HK-2 (cell line): ENCODE results near the gene CTAGE9.
"Not testable (repeated sequence)": the region's sequence is repeated elsewhere in the genome, so short reads cannot be mapped to it uniquely, and the experiment has no call there.

Experiments
- DNase-seq: peaks from one replicate; pipeline ENCODE4 v3.0.0-alpha.2; 2018; ENCODE audit not compliant: unreplicated experiment

Gene CTAGE9, protein sequence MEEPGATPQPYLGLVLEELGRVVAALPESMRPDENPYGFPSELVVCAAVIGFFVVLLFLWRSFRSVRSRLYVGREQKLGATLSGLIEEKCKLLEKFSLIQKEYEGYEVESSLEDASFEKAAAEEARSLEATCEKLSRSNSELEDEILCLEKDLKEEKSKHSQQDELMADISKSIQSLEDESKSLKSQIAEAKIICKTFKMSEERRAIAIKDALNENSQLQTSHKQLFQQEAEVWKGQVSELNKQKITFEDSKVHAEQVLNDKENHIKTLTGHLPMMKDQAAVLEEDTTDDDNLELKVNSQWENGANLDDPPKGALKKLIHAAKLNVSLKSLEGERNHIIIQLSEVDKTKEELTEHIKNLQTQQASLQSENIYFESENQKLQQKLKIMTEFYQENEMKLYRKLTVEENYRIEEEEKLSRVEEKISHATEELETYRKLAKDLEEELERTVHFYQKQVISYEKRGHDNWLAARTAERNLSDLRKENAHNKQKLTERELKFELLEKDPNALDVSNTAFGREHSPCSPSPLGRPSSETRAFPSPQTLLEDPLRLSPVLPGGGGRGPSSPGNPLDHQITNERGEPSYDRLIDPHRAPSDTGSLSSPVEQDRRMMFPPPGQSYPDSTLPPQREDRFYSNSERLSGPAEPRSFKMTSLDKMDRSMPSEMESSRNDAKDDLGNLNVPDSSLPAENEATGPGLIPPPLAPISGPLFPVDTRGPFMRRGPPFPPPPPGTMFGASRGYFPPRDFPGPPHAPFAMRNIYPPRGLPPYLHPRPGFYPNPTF

GRCh38 chr6:131710917-131711316, at the start of gene CTAGE9:
CTAGE9 (minus strand) TSS chr6:131711017; CDS start chr6:131711017, 0 bp downstream.
- DNase-seq = not testable (repeated sequence)

DNA sequence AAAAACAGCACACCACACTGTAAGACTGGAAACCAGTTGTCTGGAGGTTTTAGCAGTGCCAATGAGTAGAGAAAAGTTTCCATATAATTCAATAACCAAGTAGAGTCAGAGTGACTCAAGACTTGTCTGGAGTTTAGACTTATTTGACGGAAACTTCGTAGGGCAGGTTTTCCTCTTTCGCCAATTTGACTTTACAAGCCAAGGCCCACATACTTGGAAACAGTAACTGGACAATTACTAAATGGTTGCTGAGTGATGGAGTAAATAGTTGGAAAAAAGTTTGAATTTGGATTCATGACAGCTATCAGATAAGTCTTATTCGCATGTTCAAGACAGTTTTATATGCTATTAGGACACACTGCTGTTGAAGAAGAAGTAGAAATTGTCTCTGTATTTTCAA, 48.1 kb upstream of the CTAGE9 start:
- no peak for DNase-seq

DNA sequence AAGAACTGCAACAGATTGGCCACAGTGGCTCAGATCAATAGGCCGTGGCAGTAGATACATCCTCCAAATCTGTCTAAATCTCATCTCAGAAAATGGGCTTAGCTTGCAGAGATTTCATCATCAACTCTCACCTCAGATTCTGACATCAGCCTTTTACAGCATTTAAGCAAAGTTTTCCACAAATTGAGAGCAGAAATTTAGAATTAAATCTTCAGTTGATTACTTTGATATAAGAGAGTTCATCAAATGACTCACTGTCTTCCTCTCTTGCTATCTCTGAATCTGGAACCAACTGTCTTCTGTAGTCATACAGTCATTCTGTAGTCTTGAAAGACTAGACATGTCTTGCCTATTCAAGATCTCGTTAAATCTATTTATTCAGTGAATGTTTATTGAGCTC, 45.2 kb upstream of the CTAGE9 start:
- DNase-seq = no peak

GRCh38 chr6:131755597-131755996, 44.8 kb upstream of the CTAGE9 start:
- DNase-seq = no peak

GRCh38 chr6:131754715-131755567, 44.1 kb upstream of the CTAGE9 start:
- no peak for DNase-seq

- DNase-seq = no peak
Measured at GRCh38 chr6:131754088-131754487, 43.3 kb upstream of the CTAGE9 start.

GRCh38 chr6:131751012-131751715, 40.3 kb upstream of the CTAGE9 start:
- not testable (repeated sequence) for DNase-seq

- no peak for DNase-seq
Measured at GRCh38 chr6:131749023-131749422, 38.2 kb upstream of the CTAGE9 start.

GRCh38 chr6:131747821-131748353, 37.1 kb upstream of the CTAGE9 start:
- no peak for DNase-seq

GRCh38 chr6:131745476-131745875, 34.7 kb upstream of the CTAGE9 start:
- DNase-seq = no peak

GRCh38 chr6:131744432-131745287, 33.8 kb upstream of the CTAGE9 start:
- DNase-seq = no peak

GRCh38 chr6:131741688-131742393, 31.0 kb upstream of the CTAGE9 start:
- no peak for DNase-seq

GRCh38 chr6:131740161-131740560, 29.3 kb upstream of the CTAGE9 start:
- no peak for DNase-seq

DNA sequence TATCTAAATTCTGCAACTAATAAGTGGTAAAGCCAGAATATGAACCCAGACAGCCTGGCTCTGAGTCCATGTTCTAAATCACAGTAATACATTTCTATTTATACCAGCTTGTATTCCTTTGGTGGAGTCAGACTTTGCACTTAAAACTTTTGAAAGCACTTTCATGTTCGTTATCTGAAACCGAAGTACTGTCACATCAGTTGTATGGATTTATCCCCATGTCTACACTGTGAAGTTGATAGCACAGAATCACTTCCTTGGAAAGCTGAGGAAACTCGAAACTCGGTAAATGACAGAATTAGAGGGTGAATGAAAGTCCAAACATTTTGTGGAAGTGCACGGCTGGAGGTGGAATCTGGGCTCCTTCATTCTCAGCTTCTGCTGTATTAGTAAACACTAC, 28.3 kb upstream of the CTAGE9 start:
- DNase-seq = no peak

- no peak for DNase-seq
Measured at GRCh38 chr6:131736811-131737210, 26.0 kb upstream of the CTAGE9 start.

- DNase-seq = no peak
Measured at GRCh38 chr6:131736003-131736596, 25.3 kb upstream of the CTAGE9 start.

GRCh38 chr6:131733376-131734016, 22.7 kb upstream of the CTAGE9 start:
- no peak for DNase-seq

DNA sequence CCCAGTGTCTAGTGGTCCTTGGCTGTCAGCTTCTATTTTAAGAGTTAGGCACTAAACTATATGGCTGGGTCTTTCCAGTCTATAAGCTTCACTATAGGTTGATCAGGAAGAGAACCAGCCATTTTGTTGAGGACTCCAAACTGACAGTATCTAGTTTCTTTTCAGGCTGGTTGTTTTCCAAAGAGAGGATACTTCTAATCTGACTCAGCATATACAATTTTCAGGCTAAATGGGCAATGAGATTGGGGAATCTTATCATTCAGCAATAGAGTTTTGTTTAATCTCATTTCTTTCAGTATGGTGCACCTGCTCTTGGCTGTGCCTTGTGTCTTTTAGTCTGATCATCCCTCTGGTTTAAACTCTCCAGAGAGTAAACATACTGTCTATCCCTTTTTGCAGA, 20.4 kb upstream of the CTAGE9 start:
- no peak for DNase-seq

DNA sequence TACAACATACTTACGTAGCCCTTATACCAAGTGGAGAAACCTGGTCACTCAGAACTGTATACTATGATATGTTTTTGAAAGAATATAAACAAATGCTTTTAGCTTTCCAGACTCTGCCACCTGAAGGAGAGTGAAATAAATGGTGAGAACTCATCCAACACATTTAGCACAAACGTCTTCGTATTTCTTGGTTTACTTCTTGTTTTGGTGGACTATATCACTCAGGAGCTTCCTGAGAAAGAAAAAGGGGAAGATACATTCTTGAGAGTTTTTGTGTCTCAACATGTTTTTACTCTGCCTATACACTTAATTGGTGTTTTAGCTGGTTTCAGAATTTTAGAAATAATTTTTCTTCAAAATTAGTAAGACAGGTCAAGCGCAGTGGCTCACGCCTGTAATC, 19.4 kb upstream of the CTAGE9 start:
- no peak for DNase-seq
